Skin epidermis (tissue), 12 donors: ENCODE data around the gene COX11.

Experiments
- H3K27ac ChIP-seq, 21 experiments: fragments of 200-600 bp; sonication (generic) in 11 of 21; one replicate each; pipeline ENCODE4 v1.5.0; 2020; ENCODE audit warnings: mild to moderate bottlenecking in 3 of 21, inconsistent platforms in 2 of 21, moderate library complexity in 2 of 21
- H3K4me3 ChIP-seq, 7 experiments: fragments of 200-600 bp; sonication (generic) in 2 of 7; one replicate each; pipeline ENCODE4 v1.5.0; 2020; ENCODE audit warnings: inconsistent platforms in 2 of 7, mild to moderate bottlenecking in 2 of 7, moderate library complexity in 1 of 7

Gene COX11

DNA sequence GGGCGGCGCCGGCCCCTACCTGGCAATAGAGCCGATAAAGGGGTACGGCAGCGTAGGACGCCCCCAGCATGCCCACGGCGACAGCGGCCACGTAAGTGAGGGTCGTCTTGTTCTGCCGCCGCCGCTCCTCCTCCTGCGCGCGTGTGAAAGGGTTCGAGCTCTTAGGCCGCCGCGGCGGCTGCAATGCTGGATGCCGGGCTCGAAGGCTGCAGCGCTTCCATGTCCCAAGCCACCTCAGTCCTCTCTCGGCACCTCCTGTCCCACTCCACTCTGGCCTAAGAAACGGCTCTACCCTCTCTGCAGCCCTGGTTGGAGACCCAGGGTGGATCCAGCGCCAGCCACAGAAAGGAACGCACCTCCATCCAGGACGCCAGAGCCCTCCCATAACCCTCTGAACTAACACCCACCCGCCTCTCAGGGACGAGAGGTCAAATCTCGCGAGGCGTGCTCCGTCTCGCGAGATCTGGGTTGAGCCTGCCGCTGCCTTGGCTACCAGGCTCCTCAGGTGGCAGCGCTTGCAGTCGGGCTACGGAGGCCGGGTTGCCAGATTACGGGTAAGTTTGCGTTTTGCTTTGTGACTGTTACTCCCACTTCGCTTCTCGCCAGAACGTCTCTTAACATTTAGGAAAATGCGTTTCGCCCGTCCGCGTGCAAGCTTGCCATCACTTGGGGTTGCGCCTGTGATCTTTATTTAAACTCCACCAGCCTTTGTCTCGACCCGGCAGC is at the start of gene COX11, which contains the start of gene STXBP4:
COX11 (minus strand) TSS at position 393 of the 726 bp plus-strand sequence; CDS start at position 385, 8 bp downstream.
STXBP4 (plus strand) TSS at position 504 of the 726 bp plus-strand sequence. CDS start 17,455 bp downstream, outside the sequence.
- H3K4me3 ChIP-seq, result peak within 1 kb of the TSS; percentile 57 to 90 (median 87)
- H3K27ac ChIP-seq, result peak within 1 kb of the TSS; percentile 34 to 93 (median 87)

- H3K4me3 ChIP-seq, result no peak overlapping the region
- no peak overlapping the region for H3K27ac ChIP-seq
These were observed 37.1 kb upstream of the COX11 start for GRCh38 chr17:55005520-55005919.

GRCh38 chr17:55004484-55004883 is 36.0 kb upstream of the COX11 start:
- no peak overlapping the region for H3K27ac ChIP-seq
- no peak overlapping the region for H3K4me3 ChIP-seq

DNA sequence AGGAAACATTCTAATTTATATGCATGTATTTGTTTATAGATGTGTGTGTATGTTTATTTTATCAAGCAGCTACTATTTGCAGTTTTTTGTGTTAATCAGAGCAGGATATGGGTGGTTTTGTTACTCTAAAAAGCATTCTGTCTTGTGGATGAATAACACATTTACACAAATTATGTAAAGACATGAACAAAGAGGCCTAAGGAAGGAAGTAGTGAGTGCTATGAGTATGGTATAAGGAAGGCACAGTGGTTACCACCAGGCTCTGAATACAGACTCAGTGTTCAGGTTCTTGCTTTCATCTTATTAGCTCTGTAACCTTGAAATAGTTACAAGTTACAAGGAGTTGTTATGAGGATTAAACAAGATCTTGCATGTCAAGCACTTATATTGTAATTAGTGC is 34.0 kb upstream of the COX11 start:
- Histone ChIP-seq H3K4me3 (no peak overlapping the region), H3K27ac (no peak overlapping the region)

DNA sequence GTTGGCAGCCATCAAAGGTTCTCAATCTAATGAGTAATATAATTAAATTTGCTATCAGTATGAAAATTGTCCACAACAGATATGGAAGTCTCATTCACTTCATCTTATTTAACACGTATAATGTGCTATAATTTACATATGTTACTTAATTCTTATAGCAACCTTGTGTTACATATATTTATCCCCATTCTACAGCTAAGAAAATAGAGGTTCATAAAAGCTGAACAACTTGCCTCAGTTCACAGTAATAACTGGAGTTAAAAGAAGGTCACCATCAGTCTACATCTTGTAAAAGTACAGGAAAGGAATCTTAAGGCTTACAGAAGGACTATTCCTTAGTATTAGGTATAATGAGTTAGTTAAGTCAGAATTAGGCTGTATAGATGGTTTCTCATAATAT is 28.0 kb upstream of the COX11 start:
- H3K4me3 ChIP-seq, result no peak overlapping the region
- no peak overlapping the region for H3K27ac ChIP-seq

DNA sequence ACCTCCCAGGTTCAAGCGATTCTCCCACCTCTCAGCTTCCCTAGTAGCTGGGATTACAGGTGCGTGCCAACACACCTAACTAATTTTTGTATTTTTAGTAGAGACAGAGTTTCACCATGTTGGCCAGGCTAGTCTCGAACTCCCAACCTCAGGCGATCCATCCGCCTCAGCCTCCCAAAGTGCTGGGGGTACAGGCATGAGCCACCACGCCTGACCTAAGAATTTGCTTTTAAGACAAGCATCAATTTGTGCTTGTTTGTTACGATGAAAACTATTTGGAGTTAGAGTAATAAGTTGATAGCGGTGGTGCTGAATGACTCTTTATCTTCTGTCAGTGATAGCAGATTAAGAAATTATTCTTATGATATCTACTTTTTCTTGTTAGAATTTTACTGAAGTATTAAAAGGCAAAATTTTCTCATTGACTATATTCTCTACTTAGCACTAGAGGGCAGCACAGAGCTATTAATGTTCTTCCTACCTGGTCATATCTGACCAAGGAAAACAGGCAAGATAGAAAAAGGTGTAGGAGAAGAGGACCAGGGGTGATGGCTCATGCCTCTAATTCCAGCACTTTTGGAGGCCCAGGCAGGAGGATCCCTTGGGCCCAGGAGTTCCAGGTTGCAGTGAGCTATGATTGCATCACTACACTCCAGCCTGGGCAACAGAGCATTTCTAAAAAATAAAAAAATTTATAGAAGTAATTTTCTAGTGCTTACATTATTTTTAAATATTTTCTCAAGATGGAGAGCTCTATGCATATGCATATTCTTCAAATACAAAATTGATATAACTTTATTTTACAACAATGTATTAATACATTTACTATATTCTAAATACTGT is 24.6 kb upstream of the COX11 start:
- no peak overlapping the region for H3K4me3 ChIP-seq
- no peak overlapping the region for H3K27ac ChIP-seq

- Histone ChIP-seq H3K27ac (no peak overlapping the region), H3K4me3 (no peak overlapping the region)
These were observed 23.1 kb upstream of the COX11 start for GRCh38 chr17:54991567-54991966.

GRCh38 chr17:54990118-54990517 is 21.7 kb upstream of the COX11 start:
- H3K27ac ChIP-seq, result no peak overlapping the region
- H3K4me3 ChIP-seq, result no peak overlapping the region

GRCh38 chr17:54985476-54985875 is 17.0 kb upstream of the COX11 start:
- Histone ChIP-seq H3K4me3 (no peak overlapping the region), H3K27ac (no peak overlapping the region)

- Histone ChIP-seq H3K4me3 (no peak overlapping the region), H3K27ac (peak overlapping the region in 1 of 21 experiments; percentile 7)
These were observed 14.8 kb upstream of the COX11 start for GRCh38 chr17:54983260-54983659.

- Histone ChIP-seq H3K27ac (no peak overlapping the region), H3K4me3 (no peak overlapping the region)
These were observed 13.9 kb upstream of the COX11 start for GRCh38 chr17:54982399-54982798.

- Histone ChIP-seq H3K27ac (no peak overlapping the region), H3K4me3 (no peak overlapping the region)
These were observed 11.9 kb upstream of the COX11 start for GRCh38 chr17:54980375-54980774.

- Histone ChIP-seq H3K27ac (no peak overlapping the region), H3K4me3 (no peak overlapping the region)
These were observed 11.2 kb upstream of the COX11 start for GRCh38 chr17:54979657-54980056.

DNA sequence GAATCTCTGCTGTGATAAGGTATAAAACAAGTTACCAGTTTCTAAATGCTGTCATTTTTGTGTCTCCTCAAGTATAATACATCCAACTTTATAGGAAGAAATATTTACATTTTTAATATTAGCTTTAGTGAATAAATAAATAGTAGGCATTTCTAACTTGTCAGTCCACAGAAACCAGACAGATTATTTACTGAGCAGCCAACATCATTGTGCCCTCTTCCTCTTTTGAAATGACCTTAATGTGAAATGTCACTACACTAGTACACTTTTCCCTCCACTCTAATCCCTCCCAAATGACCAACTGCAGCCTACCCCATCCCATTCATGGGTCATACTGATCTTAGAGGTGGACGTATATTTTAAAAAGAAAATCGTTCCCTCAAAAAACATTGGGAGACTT is 9.3 kb upstream of the COX11 start:
- Histone ChIP-seq H3K27ac (no peak overlapping the region), H3K4me3 (no peak overlapping the region)

DNA sequence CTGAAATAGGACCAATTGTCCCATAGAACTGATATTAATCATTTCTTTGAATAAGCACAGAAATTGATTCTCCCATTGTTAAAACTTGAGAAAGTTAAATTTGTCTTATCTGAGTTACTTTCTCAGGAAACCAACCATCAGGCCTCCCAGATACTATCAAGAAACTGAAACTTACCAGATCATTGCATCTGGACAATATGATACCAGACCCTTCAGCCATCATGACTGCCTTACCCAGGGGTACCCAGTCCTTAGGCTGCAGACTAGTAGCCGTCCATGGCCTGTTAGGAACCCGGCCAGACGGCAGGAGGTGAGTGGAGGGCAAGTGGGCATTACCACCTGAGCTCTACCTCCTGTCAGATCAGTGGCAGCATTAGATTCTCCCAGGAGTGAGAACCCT is 7.9 kb upstream of the COX11 start:
- no peak overlapping the region for H3K27ac ChIP-seq

GRCh38 chr17:54974759-54975158 is 6.3 kb upstream of the COX11 start:
- no peak overlapping the region for H3K4me3 ChIP-seq
- H3K27ac ChIP-seq, result no peak overlapping the region

More for the DNA sequence above, 7.9 kb upstream of the COX11 start:
- H3K4me3 ChIP-seq, result no peak overlapping the region

DNA sequence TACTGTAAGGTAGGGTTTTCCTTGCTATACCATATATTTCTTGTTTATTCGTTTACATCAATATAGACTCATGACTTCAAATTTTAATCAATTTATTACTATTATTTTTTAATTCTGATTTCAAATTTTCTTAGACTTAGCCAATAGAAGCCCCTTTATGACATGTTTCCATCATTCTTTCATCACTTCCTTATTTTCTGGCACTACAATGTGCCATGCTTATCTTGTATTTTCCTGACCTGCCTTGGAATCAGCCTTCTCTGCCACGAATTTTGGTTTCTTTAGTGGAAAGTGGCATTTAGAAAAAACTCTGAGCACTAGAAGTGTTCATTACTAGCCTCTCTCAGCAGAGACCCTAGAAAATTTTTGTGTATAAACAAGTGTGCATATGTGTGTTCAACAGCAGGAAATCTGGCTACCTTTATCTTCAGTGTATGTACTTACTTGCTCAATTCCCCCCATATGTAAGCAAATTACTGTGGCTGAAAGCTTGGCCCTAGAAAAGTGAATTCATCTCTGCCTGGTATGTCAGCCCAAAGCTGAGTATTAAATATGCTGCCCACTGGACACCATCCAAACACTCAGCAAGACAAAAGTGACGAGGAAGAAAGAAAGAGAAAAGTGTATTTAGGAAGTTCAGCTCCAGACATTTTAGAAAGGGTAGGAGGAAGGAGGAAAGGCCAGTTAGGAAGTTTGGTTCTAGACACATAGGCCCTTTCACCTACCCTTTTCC is 4.1 kb upstream of the COX11 start:
- H3K4me3 ChIP-seq, result no peak overlapping the region
- H3K27ac ChIP-seq, result no peak overlapping the region

GRCh38 chr17:54971901-54972300 is 3.4 kb upstream of the COX11 start:
- Histone ChIP-seq H3K27ac (no peak overlapping the region), H3K4me3 (no peak overlapping the region)

- no peak overlapping the region for H3K27ac ChIP-seq
- no peak overlapping the region for H3K4me3 ChIP-seq
These were observed 2.7 kb upstream of the COX11 start for GRCh38 chr17:54971147-54971546.
